HG03378 (cell line): Measurements from ENCODE around the gene KLHL1.

Experiments used
- ATAC-seq: cut with Tn5 transposase; IDR thresholded peaks from one replicate; pipeline ENCODE4 v1.9.1; 2021; ENCODE audit warnings: mild to moderate bottlenecking, moderate library complexity; ENCODE audit not compliant: unreplicated experiment

The KLHL1 gene

DNA sequence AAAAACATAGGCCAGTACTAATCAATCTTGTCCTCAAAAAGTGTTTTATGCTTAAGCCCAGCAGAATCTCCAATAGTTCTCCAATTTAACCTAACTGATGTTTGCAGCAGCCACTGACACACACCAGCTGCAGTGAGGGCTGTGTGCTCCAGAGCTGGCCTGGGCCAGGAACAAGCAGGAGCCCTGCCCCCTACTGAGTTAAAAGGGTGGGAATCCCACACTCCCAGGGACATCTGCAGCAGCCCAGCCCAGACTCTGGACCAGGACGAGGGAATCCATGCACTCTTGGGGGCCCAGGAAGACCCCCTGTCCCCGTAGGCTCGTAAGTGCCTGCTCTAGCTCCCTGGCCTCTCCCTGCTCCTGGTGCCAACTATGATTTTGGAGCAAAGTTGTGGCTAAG lies 92.1 kb downstream of the KLHL1 start:
- no peak for ATAC-seq

DNA sequence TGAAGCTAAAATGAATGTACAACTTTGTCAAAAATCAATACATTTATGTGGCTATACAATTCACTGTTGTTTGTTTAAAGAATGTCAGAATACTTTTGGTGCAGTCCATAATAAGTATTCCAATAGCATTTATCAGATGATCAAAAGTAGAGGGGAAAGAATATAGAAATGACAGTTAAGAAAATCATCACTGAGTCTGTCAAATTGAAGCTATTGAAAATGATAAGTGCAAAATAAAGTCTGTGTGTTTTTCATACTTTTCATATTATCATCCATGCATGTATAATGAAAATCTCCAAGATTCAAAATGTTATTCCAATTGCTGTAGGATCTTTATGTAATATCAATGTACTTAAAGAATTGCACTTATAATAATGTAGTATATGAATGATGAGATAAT lies 93.9 kb downstream of the KLHL1 start:
- ATAC-seq = no peak

DNA sequence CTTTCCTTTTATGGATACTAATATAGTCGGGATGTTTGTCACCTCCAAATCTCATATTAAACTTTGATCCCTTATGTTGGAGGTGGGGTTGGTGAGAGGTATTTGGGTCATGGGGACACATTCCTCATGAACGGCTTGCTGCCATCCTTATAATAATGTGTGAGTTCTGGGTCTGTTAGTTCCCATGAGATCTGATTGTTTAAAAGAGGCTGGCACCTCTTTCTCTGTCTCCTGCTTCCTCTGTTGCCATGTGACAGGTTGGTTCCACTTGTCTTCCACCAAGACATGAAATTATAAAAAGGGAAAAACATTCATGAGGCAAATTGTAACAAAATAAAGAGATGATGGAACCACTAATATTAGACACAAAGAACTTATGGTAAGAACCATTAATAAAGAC lies 108.4 kb downstream of the KLHL1 start:
- ATAC-seq = no peak

DNA sequence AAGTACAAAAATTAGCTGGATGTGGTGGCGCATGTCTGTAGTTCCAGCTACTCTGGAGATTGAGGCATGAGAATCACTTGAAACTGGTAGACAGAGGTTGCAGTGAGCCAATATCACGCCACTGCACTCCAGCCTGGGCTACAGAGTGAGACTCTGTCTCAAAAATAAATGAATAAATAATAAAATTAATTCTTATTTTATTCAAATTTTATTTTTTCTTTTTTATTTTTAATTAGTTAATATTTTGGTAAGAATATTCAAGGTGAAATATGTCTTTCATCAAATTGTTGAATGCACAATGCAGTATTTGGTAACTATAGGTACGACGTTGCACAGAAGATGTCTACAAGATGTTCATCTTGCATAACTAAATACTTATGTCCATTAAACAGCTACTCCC lies 111.2 kb downstream of the KLHL1 start:
- no peak for ATAC-seq

DNA sequence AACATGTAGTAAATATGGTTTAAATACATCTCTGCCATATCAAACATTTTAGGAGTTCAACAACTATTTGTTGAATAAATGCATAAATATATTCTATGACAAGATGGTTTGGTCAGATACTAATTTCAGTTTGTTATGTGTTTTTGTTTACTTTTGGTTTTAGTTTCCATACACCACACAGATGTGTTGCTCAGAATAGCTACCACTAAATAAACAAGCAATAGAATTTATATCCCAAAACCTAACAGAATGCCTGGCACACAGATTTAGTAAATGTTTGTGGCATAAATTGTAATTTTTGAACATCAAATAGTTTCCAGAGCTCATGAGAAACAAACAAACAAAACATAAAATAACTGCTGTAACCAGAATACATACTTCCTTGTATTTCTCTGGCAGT lies 127.5 kb downstream of the KLHL1 start:
- no peak for ATAC-seq

DNA sequence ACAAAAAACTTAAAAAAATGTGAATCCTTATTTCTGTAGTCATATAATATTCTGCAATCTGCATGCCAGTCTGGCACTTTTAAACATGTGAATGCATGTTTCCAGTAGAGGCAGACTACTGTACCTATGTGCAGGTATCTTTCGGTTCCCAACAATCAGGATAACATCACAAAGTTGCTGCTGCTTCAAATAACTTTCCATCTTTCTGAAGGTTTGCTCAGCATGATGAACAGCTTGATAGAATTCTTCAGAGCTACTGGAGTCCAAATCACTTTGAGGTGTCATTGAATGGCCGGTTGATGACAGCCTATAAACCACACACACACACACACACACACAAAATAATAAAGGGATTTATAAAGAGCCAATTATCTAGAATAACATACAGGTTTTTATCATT lies 132.8 kb downstream of the KLHL1 start:
- no peak for ATAC-seq

DNA sequence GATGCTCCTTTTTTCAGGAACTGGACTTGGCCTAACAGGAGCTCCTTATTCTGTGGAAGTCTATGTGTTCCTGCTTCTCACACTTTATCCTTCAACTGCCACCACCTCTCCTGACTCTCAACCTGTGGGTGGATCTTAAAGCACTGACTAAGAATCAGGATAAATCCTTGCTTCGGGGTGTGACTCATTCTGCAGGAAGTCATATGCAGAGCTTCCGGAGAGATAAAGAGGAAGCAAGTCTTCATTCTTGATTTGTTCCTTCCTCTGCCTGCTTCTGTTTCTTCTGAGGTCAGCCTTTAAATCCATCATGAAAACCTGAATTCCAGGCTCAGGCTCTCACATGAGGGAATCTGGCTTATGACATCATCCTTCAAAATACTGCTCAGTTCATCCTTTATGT lies 137.7 kb downstream of the KLHL1 start:
- no peak for ATAC-seq

DNA sequence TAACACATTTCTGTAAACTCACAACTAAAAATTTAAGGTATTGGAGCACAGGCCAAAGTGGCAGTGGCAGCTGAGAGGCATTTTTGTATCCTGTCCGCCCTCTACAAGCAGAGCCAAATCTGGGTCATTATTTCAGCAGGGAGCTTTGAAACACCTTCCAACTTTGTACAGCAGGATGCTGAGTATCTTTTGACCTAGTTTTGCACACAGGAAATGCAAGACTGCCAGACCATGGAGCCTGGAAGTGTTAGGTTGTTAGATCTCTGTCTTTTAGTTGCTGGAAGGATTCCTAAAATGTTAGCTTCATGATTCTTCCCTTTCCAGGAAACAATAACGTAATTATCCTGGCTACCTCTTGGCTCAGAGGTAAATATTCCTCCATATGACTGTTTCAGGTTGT lies 149.2 kb downstream of the KLHL1 start:
- no peak for ATAC-seq

DNA sequence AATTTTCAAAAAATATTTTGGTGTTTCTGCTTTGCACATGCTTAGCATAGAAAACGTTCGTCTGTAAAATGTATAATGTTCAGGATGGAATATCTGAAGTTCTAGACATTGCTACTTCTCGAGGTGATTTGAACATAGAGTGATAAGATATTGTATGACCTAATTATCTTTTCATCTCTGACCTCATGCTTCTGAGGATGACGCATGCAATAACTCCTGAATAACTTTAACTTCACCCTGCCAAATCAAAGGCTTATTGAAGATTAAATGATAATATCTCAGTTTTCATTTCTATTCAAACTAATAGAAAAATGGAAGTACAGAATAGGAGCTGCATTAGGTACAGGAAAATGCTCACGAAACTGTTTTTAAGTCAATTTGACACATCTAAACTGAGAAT lies 151.4 kb downstream of the KLHL1 start:
- no peak for ATAC-seq

DNA sequence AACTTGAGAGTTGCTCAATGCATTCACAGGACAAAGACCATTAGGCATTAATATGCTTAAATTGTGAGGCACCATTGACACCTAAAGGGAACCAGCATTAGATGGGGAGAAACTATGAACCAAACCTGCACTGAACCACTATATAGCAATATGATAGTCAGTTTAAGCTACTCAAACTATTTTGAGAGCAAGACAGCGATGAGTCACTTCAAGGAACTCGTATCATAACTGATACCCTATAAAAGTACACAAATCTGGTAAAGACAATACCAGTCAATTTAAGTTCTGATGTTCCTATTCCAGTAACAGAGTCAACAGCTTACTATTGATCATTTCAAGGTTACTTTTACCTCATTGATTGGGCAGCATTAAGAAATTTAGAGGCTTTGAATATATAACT lies 151.9 kb downstream of the KLHL1 start:
- ATAC-seq = no peak

DNA sequence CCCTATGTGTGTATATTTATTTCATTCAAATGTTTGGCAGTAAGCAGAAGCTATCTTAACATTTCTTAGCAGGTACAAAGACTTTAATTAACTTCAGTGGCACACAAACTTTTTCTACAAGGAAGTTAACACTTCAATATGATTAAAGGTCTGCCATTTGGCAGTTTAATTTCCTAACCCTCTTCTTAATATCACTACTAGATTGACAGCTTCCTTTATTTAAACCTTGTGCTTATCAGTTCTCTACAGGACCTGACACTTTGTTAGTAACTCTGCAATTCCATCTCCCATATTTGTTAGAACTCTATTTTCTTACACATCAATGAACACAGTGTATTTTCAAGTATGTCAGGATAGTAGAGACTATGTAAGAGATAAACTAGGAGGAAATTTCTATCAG lies 153.0 kb downstream of the KLHL1 start:
- no peak for ATAC-seq

DNA sequence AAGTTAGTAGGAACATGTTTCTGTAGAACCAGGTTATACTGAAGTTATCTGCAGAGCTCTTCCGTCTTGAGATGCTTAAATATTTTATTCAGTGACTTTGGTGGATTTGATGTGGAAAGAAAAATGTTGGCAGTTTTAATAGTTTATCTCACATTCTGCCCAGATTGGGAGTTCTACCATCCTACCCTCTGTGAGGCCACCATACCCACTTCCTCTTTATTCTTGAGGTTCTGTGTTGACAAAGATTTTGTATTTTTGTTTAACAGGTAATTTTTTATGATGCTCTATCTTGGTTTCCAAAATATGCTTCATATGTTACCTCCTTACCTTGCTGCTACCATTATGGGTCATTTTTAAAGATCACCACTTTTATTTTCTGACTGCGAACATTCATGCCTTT lies 156.8 kb downstream of the KLHL1 start:
- no peak for ATAC-seq

DNA sequence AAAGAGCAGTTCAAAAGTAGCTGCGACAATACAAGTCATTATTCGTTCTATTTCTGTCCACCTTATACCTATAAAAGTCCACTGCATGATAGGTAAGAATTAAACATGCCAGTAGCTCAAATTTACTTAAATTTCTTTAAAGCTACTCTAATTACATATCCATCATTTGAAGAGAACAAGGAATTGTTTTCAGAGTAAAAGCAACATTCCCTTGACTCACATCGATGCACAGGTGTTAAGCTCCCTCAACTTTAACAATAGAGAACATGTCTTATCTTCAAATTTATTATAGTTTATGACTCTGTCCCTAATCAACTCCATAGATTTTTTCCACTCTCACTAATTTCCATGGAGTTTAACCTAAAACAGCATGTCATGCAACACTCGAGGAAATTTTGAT lies 158.1 kb downstream of the KLHL1 start:
- ATAC-seq = no peak

DNA sequence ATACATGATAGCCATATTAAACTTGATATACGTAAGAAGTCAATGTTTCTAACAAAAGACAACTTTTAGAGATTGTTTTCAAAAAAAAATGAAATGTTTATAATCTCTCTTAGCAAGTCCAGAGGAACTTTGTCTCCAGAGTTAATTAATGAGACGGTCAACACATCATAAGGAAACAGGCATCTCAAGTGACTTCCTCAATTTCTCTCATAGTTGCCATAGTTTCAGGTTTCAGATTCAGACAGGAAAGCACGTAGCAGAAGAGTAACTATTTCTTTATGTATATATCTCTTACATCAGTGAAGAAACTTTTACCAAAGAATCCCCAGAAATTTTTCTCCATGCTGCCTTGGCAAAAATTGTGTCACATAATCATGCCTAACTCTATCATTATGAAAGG lies 160.2 kb downstream of the KLHL1 start:
- peak; percentile 100 for ATAC-seq

DNA sequence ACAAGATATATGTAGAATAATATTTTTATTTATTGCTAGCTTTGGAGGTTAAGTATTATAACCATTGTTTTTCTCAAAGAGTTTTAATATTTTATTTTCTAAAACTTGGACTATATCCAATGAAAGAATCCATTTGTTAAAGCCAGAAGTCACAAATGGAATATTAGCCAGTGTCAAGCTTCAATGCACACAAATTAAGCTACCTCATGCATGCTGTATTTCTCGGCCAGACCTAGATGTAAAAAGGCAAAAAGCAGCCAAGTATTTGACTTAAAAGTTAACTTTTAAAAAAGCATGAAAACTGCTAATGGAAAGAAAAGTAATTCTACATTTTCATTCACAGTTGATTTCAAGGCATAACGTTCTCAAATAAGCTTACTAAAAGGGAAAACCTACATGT lies 160.7 kb downstream of the KLHL1 start:
- ATAC-seq = peak; percentile 30

DNA sequence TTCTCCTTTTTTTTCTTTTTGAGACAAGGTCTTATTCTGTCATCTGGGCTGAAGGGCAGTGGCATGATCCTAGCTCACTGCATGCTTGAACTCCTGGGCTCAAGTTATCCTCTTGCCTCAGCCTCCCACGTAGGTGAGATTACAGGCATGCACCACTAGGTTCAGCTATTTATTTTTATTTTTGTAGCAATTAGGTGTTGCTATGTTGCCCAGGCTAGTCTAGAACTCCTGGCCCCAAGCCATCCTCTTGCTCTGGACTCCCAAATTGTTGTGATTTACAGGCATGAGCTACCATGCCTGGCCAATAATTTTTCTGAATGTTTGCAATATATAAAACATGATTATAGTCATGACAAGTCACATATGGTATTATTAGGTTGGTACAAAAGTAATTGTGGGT lies 161.7 kb downstream of the KLHL1 start:
- ATAC-seq = no peak

DNA sequence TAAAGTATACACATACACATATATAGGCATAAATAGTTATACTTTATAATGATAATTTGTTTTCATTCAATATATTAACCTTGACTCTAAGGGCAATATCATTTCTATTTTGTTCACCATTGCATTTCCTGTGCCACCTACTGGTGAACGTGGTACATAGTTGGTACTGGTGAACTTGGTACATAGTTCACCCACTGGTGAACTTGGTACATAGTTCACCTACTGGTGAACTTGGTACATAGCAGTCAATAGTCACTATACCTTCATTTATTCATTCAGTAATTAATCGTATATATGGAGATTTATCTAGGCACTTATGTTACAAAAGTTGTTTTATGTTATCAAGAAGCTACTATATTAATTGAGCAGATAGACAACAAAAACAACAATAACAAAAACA lies 173.2 kb downstream of the KLHL1 start:
- no peak for ATAC-seq

DNA sequence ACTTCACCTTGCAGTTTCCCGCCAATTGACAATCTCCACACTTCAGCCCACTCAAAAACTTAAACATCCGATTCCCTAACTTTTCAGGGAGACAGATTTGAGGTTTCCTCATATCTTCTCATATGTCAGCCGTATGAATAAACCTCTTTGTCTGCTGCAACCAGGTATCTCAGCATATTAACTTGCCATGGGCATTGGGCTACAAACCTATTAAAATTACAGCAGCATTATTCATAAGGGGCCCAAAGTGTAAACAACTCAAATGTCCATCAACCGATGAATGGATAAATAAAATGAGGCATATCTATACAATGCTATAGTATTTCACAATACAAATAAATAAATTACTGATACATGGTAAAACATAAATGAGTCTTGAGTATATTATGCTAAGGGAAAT lies 180.0 kb downstream of the KLHL1 start:
- no peak for ATAC-seq

DNA sequence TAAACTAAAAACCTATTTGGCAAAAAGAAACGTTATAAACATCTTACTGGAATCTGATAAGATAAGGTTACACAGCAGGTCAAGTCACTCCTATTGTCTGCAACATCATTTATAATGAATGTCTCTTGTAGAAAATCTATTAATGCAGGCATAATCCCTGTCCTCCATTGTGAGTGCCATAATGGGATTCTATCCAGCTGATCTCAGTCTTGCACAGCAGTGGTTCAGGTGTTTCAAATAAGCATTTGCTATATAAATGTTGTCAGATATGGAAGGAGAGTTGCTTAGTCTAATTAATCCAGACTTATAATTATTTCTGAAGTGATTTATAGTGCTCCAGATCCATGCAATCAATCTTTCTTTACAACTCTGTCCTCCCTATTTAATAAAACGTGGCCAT lies 187.1 kb downstream of the KLHL1 start:
- ATAC-seq = no peak

DNA sequence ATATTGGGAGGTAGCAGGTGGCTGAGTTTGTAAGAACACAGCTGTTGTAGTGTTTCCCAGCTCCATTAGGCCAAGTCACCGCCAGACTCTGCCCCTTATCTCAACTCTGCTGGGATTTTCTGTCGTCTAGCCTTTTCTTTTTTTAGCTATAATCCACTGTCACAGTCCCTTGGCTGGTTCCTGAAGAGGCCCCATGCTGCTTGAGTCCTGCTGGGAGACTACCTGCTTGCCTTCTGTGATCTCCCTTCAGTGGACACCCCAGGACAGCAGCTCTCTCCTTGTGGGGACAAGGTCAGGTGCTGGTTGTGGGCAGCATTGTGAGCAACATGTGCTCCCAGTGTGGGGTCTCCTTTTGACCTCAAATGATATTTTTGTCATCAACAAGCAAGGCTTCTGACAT lies 195.6 kb downstream of the KLHL1 start:
- no peak for ATAC-seq

DNA sequence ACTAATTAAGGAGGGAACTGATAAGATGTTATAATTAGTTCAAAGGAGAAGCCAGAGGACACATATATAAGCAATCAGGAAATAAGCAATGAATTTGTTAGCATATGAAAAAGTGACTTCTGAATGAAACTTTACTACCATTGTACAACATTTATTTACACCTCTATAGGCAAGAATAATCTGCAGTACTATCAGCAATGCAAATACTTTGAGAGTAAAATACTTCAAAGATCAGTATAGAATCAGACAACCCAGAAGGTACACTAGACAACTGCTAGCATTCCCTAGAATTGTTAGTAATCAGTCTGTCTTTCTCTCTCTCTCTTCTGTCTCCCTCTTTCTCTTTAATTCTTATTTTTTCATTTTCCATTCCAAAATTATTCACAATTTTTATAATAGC lies 197.5 kb downstream of the KLHL1 start:
- ATAC-seq = no peak

DNA sequence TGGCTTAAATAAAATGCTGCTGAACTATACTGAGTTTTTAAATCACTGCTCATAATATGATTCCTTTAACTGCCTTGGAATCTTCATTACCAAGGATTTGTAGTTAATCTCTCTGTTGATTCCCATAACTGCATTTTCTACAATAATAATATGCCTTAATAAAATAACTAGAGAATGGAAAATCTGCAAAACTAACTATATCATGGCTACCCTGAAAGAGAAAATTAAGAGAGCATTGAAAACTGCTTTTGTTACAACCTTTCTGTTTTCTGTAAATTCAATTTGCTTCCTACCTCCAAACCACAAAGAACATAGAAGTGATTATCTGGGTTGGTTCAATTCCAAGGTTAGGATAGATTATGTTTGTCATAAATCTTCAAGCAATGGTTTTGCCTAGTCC lies 203.5 kb downstream of the KLHL1 start:
- no peak for ATAC-seq

DNA sequence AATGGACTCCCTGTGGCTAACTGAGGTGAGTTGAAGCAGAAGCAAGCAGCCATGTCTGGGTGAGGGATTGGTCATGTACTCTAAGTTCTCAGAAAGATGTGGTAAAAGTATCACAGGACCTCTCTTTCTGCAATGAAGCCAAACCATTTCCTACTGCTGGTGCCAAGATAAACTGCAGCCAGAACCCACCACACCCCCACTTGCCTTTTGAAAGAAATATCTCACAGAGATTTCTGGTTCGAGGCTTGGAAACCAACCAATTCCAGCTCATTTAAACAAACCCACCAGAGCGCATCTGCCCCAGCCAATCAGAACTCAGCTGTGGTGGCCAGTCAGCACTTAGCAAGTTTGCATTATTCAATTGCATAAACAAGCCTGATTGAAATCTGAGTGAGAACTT lies 205.2 kb downstream of the KLHL1 start:
- ATAC-seq = no peak

DNA sequence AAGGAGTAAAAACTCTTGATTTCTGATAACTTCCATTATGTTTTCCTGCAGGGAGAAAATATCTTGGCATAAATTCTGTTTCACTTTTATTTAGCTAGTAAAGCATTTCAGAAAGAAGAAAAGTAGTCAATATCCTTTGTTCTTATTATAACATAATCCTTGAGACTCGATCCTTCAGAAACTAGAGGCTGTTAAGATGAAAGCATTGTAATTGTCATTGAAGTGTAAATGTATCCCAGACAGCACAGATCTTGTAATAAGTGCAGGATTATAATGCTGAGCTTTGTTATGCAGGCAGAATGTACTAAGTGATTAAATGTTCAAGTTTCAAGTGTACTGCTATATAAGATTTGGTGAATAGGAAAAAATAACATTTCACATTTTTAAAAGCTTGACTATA lies 225.8 kb downstream of the KLHL1 start:
- ATAC-seq = no peak
